Measurements from ENCODE around the gene SLC25A38.
A peak's percentile ranks its signal among the peaks of the same experiment; 100 is the strongest.

SLC25A38 gene

GRCh38 chr3:39376959-39377634 is 6.1 kb upstream of the SLC25A38 start:
- DNase-seq (ENCODE audit: low read depth in 3 of 3) = no peak

DNA sequence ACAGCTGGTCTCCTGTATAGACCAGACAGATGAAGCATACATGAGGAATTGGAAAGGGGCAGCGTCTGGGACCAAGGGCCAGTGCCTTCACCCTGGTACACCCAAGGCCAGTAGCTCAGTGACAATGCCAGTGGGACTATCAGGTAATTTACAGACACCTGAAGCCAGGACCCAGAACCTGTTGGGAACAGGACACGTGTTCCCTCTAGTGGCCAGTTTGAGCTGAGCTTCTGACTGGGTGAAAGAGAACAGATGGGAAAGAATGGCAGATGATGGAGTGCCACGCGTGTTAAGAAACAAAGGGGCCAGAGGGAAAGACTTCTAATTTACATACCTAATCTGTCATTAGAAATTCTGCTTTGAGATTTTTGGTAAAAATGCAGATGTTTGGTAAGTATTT is 5.1 kb upstream of the SLC25A38 start:
- DNase-seq (ENCODE audit: low read depth in 3 of 3) = peak; percentile 41 to 53 (median 46)

- no peak for DNase-seq (ENCODE audit: low read depth in 3 of 3)
These were observed 4.0 kb upstream of the SLC25A38 start for GRCh38 chr3:39378957-39379777.

DNA sequence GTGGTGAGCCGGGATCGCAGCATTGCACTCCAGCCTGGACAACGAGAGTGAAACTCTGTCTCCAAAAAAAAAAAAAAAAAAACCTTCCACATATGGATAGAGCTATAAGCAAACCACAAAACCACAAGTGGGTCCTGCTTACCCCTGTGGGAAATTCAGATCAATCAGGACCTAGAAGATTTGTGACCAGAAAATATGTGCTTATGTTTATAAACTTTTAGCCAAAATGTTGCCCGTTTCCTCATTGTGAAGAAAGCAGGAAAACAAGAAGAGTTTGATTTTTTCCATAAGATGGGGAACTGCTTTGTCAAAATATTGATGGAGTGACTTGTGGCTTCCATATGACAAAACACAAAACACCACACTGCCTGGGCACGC is 3.4 kb upstream of the SLC25A38 start:
- no peak for DNase-seq (ENCODE audit: low read depth in 3 of 3)

- no peak for DNase-seq (ENCODE audit: low read depth in 3 of 3)
These were observed 1.7 kb upstream of the SLC25A38 start for GRCh38 chr3:39381432-39381831.

DNA sequence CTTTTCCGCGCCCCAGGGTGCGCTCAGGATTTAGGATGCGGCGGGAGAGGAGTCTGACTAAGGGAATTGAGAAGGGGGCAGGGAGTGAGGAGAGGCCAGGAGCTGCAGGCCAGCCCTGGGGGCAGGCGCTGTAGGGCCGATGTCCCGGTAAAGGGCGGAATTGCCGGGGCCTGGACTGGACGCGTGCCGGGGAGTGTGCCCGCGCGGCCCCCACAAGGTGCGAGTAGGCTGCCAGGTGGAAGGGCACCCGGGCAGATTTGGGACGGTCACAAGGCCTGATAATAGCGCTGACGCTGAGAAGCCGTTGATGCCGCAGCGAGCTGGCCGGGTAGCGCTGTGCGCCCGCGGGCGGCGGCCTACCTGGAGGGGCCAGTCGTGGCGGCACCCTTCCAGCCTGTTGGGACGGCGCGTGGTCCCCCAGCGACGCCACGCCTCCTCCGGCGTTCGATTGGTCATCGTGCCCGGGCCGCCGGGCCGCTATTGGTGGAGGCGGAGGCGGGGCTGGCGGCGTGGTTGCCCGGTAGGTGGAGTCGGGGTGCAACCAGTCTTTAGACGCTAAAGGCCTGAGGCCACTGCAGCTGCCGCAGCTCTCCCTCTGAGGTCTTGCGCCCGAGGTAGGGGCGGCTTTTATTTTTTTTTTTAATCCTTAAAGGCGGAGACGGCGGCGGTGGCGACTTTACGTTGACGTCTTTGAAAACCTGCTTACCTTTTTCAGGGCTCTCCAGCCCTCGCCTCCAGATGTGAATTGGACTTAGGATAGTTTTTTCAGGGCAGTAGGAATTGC is 903 bp downstream of the SLC25A38 start:
- peak; percentile 91 to 96 (median 91) for DNase-seq (ENCODE audit: low read depth in 3 of 3)

GRCh38 chr3:39384665-39385000 is 1.5 kb downstream of the SLC25A38 start:
- DNase-seq (ENCODE audit: low read depth in 3 of 3) = no peak

DNA sequence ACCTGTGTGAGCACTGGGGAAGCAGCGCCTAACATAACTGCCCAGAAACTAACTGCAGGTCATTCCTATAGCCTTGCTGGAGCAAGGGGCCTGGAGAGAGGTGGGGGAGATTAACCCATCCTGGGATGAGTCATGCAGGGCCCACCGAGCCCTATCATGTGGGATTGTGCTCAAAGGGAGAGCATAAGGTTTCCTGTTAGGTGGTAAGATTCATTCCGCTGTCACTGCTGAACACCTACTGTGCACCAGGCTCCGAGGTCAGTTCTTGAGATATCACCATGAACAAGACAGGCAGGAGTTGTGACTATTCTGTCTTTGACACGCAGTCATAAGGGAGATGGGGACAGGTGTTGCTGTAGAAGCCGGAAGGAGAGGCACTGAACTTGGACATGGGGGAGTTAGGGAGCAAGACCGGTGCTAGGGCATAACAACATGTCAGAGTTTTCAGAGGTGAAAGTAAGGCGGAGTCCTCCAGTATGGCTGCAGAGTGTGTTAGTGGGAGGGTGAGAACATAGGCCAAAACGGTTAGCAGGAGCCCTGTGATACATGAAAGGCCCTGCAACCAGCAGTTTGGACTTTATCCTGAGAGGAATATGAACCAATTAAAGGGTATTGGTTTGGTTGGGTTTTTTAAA is 2.4 kb downstream of the SLC25A38 start:
- no peak for DNase-seq (ENCODE audit: low read depth in 3 of 3)

GRCh38 chr3:39386318-39386717 is 3.1 kb downstream of the SLC25A38 start:
- no peak for DNase-seq (ENCODE audit: low read depth in 3 of 3)

DNA sequence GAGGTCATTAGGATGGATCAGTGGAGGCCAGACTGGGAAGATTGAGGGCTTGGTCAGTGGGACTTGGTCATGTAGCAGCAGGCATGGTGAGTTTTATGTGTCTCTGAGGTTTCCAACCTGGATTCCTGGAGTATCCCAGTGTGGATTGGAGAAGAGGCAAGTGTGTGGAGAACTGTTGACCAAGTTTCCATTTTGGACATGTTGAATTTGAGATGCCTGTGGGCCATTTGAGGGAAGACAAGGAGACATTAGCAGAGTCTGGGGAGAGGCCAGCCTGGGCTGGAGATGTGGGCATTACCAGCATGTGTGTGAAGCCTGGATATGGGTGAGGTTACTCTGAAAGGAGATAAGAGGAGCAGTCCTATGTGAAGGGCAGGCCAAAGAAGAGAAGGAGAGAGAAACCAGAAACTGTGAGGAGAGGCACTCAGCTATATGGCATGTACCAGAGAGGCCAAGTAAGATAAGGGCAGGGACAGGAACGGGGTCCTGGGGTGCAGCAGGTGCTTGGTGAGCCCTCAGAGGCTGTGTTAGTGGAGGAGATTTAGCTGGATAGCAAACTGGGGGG is 4.3 kb downstream of the SLC25A38 start:
- DNase-seq (ENCODE audit: low read depth in 3 of 3) = no peak

DNA sequence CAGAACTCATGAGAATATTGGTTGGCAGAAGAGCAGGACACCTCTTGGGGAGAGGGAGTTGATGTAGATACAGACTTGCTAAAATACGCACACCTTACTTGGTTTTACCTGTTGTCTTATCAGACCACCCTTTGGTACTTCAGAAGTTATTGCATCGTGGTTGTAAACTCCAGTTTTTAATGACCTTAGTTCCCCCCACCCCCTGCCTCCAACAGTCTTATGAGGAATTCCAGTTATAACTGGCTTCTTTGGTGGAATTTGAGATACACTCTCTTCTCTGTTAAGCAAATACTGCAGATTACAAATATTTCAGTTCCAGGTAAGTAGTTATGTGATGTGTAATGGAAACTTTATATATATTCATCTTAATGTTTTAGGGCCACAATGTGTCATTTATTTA is 5.0 kb downstream of the SLC25A38 start:
- DNase-seq (ENCODE audit: low read depth in 3 of 3) = no peak

GRCh38 chr3:39388741-39389248 is 5.6 kb downstream of the SLC25A38 start:
- DNase-seq (ENCODE audit: low read depth in 3 of 3) = no peak

DNA sequence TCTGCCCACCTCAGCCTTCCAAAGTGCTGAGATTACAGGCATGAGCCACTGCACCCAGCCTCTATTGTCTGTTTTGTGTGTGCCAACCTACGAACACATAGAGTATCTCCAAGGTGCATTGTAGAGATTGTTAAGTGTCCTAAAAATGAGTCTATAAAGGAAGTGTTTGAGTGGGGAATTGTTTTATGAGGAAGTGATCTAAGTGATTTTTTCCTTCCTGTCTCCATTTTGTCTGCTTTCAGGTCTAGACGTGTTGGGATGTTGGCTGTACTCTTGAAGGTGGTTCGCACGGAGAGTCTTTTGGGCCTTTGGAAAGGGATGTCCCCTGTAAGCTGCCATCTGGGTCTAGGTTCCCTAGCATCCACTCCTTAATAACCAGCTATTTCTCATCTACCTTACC is 7.0 kb downstream of the SLC25A38 start:
- no peak for DNase-seq (ENCODE audit: low read depth in 3 of 3)

GRCh38 chr3:39396690-39397089 is 13.5 kb downstream of the SLC25A38 start:
- no peak for DNase-seq (ENCODE audit: low read depth in 3 of 3)

GRCh38 chr3:39398700-39399099 is 15.5 kb downstream of the SLC25A38 start:
- DNase-seq (ENCODE audit: low read depth in 3 of 3) = no peak

DNA sequence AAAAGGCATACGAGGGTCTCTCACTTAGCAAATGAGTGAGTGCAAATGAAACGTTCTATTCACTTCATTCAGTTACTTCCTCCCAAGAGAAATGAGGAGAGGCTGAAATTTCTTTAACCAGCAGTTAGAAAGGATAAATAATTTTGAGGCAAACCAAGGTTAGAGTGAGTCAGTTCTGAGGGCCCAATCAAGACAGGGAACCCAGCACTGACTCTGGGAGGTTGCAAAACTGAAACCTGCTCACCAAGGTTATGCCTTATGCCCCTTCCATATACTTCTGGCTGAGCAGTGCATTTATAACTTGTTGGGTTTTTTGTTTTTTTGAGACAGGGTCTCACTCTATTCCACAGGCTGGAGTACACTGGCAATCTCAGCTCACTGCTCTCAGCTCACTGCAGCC is 18.8 kb downstream of the SLC25A38 start:
- no peak for DNase-seq (ENCODE audit: low read depth in 3 of 3)

DNA sequence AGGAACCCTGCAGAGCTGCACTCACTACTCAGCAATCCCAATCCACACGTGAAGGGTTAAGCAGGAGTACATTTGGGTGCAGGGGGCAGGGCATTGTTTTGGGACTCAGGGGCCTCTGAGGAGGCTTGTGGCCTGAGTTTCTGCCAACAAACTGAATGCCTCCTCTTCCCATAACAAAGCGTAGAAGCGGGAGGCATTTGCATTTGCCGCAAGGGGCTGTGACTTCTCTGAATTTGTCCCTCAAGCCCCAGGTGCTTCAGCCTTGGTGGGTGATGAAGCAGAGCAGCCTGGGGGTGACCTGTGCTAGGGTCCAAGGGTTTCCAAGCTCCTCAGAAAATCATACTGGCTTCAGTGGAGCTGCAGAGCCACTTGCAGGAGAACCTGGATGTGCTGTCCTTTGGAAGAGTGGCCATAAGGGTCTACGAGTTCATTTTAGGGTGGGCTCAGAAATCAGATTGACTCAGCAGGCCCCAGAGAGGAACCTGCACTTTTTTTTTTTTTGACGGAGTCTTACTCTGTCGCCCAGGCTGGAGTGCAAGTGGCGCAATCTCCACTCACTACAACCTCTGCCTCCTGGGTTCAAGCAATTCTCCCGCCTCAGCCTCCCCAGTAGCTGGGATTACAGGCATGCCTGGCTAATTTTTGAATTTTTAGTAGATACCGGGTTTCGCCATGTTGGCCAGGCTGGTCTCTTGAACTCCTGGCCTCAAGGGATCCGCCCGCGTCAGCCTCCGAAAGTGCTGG is 21.9 kb downstream of the SLC25A38 start:
- DNase-seq (ENCODE audit: low read depth in 3 of 3) = no peak

GRCh38 chr3:39405687-39406367 is 22.7 kb downstream of the SLC25A38 start:
- no peak for DNase-seq (ENCODE audit: low read depth in 3 of 3)

DNA sequence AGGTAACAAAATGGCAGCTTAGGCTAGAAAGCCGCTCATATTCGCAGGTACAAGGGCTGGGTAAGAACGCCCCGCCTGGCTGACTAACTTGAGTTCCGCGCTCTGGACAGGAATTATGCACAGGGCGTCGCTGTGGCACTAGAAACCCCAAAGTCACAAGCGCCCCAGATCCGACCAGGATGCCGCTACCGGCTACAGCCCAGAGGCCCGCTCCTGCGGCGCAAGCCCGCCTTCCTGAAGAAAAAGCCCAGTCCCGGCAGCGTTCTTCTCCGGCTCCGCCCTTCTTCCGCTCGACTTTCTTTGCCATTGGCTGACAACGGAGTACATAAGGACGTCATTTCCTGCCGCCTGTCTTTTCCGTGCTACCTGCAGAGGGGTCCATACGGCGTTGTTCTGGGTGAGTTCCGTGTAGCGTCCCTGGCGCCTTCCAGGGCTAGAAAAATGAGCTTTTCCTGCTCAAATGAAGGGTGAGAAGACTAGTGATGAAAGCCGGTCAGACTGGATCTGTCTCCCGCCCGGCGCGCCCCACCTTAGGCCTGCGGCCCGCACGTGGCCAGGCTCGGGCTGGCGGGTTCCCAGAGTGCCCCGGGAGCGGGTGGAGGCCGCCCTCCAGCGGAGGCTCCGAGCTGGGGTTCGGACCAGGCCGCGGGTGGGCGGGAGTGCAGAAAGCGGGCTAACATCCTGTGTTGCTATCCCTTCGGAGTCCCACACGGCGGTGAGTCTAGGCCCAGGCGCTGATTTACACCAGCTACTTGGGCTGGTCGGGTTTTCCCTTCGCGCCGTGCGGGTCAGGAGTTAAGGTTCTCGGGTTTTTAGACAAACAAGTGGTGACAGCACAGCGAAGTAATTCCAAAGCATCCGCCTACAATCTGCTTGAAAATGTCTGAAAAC is 23.4 kb downstream of the SLC25A38 start, which contains the start of gene RPSA:
TSS of gene RPSA (plus strand) at position 353 of the 891 bp plus-strand sequence. CDS start 934 bp downstream, outside the sequence.
- DNase-seq (ENCODE audit: low read depth in 3 of 3) = peak; percentile 89 to 95 (median 90)

All from stimulated activated CD4-positive, alpha-beta T cell treated with anti-CD3 and anti-CD28 coated beads, TNF-alpha, amount 100 ng/mL, for 48 hours (primary cell).